ENCODE measurements around the gene PDE1C.

The PDE1C gene

DNA sequence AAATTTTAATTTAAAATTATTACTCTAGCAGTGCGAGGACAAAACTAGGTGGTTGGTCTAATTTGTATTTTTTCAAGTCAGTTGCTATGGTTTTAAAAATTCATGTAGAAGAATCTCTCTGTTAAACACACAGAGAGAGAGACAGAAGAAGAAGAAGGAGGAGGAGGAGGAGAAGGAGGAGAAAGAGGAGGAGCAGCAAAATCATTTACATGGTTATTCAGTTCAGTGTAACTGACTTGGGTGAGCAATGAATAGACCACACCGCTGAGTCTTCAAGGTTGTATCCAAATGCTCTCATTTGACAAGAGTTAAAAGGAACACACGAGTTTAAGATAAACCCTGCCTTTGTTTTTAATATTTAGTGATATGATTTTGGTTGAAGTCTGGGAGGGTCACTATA lies 131.1 kb downstream of the PDE1C start:
- DNase-seq (ENCODE audit: low spot score), result no peak

DNA sequence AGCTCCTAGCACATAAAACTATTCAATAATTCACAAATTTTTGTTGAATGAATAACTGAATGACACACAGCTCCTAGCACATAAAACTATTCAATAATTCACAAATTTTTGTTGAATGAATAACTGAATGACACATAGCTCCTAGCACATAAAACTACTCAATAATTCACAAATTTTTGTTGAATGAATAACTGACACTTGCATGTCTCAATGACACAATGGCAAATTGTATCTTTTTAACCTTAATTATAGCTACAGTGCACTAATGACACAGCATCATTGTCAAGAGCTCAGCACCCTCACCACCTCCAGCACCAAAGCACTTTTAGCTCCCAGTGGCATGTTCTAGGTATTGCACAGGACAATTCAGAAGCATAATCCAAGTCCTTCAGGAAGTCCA lies 131.6 kb downstream of the PDE1C start:
- no peak for DNase-seq (ENCODE audit: low spot score)

DNA sequence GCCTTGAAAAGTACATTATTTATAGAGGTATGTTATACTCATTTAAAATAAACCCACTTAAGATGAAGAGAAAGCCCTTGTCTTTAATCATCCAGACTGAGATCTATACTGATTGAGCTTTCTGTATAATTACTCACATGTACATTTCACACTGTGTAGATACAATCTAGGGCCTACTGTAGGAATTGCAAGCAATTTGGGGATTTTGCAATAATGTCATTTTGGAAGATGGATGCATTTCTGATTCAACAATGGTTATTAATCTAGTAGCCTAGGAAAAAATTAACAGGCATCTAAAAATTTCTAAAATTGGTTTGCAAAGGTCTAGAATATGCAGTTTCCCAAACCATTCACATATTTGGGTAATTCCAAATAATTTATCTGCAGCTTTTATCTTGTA lies 132.2 kb downstream of the PDE1C start:
- no peak for DNase-seq (ENCODE audit: low spot score)

DNA sequence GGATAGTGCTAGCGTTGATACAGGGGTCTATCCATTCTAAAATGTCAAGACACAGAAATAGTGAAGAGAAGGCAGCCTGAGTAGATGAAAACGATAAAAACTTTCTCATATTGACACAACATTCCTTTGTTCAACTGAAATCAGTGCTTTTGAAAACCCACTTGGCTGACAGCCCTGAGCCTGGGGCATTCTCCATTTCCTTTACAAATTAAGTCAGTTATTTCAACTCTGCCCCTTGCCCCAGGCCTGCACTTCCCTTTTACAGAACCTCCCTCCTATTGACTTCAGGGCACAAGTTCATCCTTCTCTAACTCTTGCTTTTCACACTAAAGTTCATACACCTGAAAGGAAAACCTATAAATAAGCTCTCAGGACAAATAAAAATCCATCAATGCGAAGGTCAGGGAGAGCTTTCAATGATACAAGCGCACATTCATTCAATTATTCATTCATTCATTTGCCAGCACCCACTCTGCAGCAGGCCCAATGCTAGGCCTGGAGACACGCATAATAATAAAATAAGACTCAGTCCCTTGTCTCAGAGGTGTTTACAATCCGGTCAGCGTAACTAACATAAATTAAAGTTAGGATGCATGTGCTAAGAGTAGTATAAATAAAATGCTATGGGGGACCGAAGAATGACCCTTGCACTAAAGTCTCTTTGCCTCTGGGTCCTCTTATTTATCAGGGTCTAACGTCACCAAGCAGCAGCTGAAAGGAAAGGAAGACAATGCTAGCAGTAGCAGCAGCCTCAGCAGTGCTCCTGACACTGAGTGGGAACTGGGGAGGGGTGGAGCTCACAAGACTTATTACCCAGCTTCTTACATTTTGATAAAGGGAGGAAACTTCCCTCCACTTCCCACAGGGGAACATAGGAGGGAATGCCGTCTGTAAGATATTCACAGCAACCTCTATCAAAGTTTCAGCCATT lies 134.8 kb downstream of the PDE1C start:
- no peak for DNase-seq (ENCODE audit: low spot score)

DNA sequence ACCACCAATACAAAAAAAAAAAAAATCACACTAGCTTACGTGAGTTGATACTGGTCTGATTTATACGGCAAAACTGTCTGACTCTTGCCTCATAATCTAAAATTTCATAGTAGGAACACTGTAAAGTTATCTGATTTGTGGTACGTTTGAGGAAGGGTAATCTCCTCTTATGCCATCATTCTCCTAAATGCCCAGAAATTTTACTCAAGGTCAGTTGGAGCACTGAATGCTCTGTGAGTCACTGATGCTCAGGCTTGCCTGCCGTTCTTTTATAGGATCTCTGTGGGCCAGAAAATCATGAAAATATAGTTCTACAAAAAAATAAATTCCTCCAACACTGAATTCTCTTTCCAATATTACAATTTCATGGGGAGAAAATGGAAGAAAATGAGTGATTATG lies 135.7 kb downstream of the PDE1C start:
- DNase-seq (ENCODE audit: low spot score), result no peak

DNA sequence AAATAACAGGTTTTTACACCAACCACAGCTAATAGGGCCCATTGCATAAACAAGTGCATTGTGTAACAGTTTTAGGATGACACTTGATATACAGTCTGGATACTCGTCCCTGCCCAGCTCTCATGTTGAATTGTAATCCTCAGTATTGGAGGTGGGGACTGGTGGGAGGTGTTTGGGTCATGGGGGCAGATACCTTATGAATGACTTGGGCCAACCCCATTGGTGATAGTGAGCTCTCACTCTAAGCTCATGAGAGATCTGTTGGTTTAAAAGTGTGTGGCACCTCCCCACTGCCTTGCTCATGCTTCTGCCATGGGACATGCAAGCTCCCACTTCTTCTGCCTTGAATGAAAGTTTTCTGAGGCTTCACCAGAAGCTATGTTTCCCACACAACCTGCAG lies 136.7 kb downstream of the PDE1C start:
- no peak for DNase-seq (ENCODE audit: low spot score)

DNA sequence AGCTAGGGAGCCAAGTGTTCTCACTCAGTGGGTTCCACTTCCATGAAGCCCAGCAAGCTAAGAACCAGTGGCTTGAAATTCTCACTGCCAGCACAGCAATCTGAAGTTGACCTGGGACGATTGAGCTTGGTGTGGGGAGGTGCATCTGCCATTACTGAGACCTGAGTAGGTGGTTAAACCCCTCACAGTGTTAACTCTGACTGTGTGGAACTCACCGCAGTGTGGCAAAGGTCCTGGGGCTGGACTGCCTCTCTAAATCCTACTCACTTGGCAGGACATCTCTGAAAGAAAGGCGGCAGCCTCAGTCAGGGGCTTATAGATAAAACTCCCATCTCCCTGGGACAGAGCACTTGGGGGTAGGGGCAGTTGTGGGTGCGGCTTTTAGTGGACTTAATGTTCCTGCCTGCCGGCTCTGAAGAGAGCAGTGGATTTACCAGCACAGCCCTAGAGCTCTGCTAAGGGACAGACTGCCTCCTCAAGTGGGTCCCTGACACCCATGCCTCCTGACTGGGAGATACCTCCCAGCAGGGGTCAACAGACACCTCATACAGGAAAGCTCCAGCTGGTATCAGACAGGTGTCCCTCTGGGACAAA lies 143.1 kb downstream of the PDE1C start:
- no peak for DNase-seq (ENCODE audit: low spot score)

DNA sequence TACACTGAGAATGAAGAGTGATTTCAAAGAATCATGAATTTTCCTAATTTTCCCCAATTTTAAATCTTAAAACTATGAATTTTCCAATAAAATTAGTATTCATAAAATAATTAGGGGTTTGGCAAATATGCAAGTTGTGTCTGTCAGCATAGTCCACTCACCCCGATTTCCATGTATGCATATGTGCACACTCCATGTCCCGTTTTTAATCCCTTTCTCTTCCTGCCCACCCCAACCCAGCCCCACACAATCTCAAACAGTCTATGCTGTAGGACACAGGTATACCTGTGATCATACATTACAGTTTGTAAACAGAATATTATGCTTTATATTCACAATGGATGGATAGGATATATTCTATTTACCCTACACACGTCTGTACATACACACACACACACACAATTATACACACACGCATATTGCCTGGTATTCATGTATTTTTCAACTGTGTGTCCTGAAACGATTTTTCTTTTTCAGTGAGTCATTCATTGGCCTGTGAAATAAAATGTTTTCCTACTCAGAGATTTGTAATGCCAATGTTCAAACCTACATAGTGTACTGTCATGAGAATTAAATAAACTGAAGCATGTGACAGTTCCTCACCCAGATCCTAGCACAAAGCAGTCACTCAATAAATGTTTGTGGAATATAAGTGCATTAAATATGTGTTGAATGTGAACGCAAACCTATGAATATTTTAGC lies 144.3 kb downstream of the PDE1C start:
- DNase-seq (ENCODE audit: low spot score), result no peak

DNA sequence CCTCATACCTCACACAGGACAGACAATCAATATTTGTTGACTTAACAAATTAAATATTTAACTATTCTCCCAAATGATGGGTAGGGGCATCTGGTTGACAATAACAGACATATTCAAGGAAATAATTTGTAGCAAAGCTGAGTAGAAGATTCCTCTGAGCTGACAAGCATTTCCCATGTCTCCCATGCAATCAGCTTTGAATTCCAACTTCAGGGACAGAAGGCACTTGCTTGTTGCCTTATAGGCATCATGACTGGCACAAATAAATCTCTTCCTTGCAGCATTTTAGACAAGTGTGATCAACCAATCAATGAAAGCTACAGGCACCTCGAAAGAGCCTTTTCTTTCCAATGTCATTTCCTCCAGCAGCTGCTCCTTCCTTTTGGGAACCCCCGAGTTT lies 146.0 kb downstream of the PDE1C start:
- no peak for DNase-seq (ENCODE audit: low spot score)

DNA sequence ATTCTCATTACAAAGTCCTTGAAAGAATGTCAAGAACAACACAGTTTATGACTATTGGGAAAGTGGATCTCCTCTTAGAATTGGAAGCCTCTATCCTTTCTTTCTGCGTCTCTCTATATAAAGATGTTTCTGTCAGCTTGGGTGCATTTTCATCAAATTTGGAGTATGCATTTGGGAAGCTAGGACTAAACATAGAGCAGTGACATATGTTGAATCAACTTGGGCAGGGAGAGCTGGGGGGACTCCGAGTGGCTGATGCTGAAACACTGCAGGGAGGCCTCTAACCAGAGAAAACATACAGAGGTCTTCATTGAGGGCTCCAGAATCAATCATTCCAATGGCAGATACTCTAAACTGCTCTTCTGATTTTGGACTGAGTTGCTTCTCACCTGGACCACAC lies 147.4 kb downstream of the PDE1C start:
- no peak for DNase-seq (ENCODE audit: low spot score)

DNA sequence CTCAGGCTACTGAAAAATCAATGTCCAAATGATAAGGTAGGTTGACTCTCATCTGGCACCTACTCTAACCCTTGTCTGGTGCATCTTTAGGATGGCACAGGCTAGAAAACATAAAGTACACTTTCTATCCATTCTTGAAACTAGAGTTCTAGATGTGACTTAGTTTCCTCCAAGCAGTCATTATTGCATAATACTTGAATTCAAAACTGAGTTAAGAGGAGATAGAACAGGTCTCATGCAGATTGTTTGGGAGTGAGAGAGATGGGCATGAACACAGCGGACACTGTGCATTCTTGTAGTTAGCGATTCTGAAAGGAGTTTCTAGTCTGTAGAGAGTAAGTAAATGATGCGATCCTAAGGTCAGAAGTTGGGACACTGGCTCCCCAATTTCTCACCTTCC lies 149.2 kb downstream of the PDE1C start:
- no peak for DNase-seq (ENCODE audit: low spot score)

DNA sequence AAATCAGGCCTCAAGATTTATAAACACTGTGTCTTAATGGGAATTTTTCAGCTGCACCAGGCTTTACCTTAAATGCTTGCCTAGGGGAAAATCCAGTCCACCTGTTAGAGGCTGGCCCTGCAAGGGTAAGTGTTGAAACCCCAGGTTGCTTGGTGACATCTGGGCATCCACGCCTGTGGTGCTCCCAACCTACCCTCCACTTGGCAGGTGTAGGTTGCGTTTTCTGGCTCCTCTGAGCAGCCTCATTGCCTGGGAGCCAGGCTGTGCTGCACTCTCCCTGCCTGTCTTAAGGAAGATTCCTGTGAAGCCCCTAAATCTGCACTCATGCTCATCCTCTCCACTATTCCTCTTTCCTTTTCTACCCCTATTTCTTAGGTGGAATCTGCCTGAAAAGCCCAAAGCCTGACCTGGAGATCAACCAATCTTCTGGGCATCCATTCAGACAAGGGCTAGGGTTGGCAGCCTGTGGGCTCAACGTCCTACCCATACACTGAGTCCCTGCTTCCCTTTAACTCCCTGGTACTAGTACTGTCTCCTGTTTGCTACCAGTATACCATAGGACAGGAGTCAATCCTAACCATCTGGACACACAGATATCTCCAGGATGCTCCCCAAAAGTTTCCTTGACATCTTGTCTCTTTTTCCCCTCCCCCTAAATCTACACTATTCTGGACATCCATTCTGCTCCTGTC lies 150.4 kb downstream of the PDE1C start:
- peak; percentile 5 for DNase-seq (ENCODE audit: low spot score)

DNA sequence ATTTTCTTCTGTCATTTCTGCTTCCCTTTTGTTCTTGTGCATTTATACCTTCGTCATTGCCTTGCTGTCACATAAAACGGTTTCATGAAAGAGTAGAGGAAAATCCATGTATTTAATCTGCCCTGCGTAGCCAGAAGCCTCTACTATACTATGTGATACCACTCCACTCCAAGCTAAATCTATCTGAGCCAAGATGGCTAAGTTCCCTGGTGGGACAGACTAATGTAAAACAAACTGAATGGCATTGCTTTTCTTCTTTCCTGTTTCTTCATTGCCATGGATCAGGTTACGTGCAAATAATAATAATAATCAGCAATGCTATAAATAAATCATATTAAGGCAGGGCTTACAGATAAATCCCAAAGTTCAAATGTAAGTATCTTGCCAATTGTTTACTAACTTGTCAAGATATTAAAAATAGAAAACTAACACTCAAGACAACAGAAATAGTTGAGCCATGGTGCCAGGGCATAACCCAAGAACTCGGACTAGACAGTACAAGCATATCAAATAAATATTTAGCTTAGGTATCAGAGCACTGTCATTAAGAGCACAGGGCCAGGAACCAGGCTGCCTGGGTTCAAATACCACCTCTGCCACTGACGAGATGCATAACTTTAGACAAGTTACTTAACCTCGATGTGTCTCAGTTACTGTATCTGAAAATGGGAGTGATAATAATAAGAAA lies 151.4 kb downstream of the PDE1C start:
- no peak for DNase-seq (ENCODE audit: low spot score)

DNA sequence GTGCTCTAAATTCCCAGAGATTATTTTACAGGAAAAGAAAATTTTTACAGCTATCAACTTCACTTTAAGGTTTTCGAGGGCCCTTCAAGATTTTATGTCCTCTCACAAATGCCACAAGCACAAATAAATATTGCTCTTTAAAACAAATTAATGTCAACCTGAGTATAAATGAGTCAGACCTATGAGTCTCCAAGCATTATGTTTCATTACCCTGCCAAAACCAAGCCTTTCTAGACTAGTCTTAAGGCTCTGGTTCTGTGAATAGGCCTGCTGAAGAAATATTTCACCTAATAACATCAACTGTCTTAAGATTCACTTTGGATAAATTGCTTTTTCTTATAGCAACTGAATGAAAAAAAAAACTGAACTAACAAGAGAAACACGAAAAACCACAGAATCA lies 153.0 kb downstream of the PDE1C start:
- DNase-seq (ENCODE audit: low spot score), result no peak

DNA sequence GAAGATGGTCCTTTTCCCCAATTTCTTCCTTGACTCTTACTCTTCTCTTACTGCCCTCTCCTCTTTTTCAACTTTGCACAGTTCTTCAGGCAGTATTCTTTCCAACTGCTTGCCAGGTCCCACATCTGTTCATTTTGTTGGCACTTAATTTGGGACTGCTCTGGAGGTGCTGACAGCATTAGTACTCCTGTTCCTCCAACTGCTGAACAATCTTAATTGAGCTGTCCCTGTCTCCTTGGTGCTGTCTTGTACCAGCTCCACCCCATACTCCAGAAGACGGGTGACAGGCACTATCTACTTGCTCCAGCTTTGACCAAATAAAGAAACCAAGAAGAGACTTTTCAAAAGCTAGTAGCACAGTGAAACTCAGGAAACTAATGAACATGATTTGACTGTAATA lies 160.0 kb downstream of the PDE1C start:
- DNase-seq (ENCODE audit: low spot score), result no peak

DNA sequence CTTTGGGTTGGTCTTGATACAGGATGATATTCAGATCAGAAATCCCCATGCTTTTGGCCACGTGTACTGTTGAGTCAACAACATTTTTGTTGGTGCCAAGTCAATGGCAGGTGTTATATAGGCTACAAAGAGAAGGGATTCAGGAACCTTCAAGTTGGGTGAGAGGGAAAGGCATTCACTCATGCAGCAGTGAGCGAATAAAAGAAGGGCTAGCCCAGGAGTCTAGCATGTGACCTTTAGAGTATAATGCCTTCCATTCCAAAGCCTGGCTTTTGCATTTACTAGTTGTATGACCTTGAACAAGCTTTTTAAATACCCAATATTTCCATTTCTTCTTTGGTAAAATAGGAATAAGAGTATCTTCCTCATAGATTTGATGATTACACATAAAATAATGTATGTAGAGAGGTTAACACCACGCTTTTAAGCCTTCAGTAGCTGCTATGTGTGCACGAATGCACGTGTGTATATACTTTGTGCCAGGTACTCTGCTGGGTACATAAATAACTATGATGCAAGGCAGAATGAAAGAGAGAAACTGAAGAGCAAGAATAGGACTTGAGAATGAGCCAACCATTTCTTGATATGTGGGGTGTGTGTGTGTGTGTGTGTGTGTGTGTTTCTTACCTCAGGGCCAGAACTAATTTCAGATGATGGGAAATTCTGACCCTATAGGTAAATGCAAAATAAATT lies 163.6 kb downstream of the PDE1C start:
- no peak for DNase-seq (ENCODE audit: low spot score)

DNA sequence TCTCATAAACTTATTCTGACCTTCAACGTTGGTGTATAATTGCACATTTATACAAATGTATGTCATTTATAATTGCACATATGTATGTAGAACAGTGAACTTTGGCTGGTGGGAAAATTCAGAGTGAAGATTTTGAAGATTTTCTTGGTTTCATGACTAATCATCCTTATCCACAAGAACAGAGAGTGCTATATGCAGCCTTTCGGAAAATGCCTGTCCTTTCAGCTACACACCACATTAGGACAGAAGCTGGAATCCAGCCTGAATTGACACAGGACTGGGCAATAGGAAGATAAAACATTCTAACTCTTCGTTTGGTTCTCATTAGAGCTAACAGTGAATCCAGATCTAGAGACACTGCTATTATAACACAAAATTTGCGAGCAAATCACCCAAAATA lies 166.2 kb downstream of the PDE1C start:
- DNase-seq (ENCODE audit: low spot score), result no peak

DNA sequence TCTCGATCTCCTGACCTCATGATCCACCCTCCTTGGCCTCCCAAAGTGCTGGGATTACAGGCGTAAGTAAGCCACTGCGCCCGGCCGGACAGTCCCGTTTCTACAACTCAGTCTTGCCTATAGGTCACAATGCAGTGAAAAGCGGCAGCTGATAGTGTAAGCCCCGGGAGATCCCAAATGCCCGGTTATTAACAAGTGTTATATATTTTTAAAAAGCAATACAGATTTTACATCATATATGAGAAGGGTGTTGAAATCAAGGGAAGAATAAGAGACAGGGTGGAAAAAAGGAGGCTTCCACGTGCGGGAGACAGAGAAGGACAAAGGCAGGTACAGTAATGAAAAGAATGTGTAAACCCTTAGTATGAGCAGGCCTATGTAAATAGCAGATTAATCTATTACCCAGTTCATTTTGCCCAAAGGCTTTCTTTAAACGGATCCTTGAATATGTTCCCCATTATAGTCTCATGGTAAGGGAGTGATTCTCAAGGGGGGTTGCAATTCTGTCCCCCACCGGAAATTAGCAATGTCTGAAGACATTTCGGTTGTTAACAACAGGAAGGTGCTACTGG lies 170.8 kb downstream of the PDE1C start:
- DNase-seq (ENCODE audit: low spot score), result no peak

DNA sequence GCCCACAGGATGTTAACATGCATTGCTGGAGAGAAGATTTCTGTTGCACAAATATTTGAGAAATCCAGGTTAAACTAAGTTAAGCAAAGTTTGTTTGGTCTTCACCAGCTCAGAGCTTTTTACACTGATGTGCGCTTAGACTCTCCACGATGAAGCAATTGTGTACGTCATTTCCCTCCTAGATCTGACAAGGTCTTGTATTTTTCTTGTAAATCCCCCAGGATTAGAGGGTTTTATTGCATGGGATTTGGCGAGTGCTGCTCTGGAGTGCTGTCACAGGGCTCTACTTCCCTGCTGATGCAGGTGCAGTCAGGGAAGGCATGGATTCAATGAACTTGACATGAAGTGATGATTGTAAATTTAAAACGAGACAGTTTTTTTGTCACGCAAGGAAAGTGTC lies 173.3 kb downstream of the PDE1C start:
- DNase-seq (ENCODE audit: low spot score), result no peak

DNA sequence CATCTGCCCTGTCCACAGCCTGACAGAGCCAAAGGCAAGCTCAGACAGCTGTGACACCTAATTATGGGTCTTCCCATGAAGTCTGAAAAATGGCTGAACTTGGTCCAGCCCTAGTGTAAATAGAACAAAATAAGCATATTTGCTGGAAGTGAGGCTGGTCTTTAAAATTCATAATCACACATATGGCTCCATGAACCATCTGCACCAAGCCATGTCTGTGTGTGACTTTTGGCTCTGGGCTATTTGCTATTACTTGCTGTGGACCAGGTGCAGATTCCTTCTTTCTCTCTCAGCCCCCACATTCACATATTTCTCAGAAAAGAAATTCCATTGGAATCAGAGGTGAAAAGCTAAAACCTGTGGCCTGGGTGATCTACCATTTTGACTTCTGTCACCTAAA lies 175.9 kb downstream of the PDE1C start:
- DNase-seq (ENCODE audit: low spot score), result no peak

DNA sequence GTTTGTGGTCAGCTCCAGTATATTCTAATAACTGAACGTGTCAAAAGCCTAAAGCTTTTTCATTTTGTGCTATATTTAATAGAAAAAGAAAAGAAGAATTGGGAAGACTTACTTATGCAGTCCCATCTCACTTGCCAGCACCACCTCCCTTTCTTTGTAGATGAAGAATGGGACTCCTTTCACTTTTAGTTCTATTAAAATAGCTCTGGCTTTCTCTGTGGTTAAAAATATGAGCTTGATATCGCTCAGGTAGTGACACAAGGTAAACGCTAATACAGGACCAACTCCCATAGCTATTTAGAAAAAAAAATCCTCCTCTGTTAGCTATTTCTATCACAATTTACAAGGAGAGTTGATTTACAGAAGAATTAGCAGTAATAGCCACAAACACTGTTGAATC lies 176.8 kb downstream of the PDE1C start:
- no peak for DNase-seq (ENCODE audit: low spot score)

Data from cerebellar cortex (tissue), 1 donor.